Stimulated activated CD8-positive, alpha-beta memory T cell treated with anti-CD3 and anti-CD28 coated beads, Interleukin-7, amount 100 ng/mL, for 24 hours (primary cell): ENCODE data around the gene TLK1.
A peak's percentile ranks its signal among the peaks of the same experiment; 100 is the strongest.

Experiments
- DNase-seq: peaks from one replicate; pipeline ENCODE4 v3.0.0-alpha.2; 2020; ENCODE audit warnings: low read depth

Gene TLK1

DNA sequence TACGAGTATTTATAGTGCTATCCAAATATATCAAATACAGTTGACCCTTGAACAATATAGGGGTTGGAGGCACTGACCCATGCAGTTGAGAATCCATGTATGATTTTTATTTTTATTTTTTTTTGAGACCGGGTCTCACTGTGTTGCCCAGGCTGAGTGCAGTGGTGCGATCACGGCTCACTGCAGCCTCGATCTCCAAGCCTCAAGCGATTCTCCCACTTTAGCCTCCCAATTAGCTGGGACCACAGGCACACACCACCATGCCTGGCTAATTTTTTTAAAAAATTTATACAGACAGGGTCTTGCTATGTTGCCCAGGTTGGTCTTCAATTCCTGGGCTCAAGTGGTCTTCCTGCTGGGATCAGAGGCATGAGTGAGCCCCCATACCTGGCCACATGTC lies 161.0 kb downstream of the TLK1 start:
- DNase-seq, result no peak

DNA sequence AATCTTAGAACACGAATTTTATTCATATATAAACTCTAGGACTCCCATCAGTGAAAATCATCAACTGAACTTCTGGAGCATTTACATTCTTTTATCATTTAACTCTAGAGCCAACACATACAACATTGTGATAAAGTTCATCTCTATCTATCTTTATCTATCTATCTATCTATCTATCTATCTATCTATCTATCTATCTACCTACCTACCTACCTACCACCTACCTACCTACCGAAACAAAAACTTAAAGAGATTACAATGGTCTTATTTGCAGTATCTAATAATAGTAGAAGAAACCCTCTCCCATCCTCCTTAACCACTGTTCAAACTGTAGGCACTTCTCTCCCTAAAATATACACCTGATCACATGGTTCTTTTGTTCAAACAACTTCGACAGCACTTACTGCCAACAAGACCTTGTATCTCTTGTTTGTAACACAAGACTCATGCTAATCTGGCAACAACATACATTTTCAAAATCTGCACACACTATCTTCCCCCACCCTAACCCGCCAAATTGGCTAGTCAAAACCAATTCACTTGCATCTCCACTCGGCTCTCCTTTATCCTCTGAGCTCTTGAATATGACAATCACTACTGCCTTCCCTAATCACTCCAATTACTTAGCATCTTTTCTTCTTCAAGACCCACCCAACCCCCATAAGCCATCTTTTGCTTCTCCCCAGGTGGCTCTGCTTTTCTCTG lies 162.6 kb downstream of the TLK1 start:
- no peak for DNase-seq

DNA sequence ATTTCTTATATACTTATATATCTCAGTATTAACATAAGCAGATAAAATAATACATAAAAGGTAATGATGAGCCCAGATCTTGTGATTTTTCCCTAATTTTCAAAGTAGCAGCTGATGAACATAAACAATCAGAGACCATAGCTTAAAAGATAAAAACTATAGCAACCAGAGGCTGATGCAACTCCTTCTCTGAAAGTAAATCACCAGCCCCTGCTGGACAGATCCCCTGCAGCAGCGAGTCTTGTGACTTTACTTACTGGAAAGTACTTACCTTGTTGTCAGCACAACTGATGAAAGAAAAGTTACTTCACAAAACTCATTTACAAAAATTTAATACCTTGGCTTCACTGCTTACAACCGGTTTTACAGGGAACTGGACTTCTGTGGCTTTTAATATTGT lies 164.4 kb downstream of the TLK1 start:
- DNase-seq, result no peak

DNA sequence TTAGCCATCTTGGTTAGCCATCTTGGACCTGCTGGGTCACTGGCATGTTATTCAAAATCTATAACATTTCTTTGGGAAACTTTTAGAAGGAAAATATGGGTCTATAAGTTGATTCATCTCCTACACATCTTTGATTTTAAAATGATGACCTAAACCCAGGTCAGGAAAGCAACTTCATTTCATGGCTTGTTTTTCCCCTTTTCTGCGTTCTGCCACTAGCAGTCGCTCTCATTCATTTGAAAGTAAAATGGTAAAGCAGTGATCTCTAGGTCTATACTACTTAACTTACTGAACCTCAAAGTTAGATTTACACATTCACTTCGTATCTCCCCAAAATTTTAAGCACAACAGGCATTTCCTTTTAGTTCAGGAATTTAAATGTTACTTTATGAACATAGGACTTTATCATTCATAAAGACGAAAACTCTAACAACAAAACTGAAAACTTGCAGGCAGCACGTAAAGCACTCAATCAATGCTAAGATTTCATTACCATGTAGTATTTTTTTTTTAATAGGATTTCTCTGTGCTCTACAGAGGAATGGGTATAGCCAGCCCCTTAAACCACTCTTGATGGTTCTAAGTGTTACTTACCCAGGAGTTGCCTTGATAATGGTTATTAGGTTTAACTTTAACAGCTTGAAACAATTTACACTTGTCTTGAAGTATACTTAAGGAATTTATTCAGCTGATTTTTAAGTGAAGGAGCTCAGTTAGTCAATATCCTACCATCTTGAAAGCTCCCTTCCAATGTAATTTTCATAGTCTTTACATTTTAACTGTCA lies 169.1 kb downstream of the TLK1 start:
- no peak for DNase-seq

DNA sequence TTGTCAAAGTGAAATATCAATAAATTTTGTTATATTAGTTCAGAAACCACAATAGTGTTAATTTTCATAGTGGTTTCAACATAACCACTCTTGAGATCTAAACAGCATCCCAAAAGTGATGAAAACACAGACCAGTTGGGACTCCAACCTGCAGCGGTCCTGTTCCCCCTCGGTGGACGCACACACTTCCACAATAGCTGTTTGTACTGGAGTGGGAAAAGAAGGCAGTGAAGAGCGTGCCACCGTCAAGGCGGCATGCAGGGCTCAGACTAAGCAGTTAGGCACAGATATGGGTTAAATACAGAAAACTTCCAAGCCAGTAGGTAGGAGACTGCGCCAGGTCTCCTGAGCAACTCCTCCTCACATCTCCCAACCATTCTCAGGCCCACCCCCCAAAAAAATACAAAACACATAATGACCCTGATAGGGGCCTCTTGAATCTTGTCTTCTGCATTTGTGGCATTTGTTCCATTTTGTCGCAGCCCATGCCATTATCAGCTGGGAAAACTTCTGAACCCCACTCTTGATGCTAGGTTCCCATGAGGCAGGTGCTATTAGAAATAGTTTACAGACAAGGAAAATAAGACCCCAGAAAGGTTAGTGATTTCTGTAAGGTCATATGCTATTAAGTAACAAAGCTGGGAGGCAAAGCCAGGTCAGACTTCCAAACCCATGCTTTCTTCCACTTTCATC lies 174.0 kb downstream of the TLK1 start:
- no peak for DNase-seq

DNA sequence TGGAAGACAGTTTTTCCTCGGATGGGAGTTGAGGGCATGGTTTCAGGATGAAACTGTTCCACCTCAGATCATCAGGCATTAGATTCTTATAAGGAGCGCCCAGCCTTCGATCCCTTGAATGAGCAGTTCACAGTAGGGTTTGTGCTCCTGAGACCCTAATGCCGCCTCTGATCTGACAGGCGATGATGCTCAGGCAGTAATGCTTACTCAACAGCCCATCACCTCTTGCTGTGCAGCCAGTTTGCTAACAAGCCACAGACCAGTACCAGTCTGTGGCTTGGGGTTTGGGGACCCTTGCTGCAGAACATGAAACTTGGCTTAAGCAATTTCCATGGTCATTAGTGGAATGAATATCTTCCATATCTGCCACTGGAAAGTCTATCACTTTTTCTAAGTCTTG lies 175.3 kb downstream of the TLK1 start:
- DNase-seq, result no peak

DNA sequence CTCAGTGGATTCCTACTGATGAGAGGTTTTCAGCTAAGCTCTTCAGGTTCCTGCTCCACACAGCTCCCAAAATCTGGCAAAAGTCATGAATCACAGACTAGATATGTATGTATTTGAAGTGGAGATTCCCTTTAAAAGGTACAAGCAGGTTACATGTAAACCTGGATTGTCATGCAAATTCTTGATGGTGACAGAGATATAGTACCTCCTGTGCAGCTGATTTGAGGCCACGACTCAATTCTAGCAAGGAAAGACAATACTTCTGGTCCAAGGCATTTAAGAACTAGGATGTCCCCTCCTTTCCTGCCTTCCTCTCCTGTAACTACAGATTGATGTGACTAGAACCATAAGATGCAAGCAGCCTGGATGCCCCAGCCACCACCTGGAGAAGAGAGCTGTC lies 176.6 kb downstream of the TLK1 start:
- DNase-seq, result no peak

DNA sequence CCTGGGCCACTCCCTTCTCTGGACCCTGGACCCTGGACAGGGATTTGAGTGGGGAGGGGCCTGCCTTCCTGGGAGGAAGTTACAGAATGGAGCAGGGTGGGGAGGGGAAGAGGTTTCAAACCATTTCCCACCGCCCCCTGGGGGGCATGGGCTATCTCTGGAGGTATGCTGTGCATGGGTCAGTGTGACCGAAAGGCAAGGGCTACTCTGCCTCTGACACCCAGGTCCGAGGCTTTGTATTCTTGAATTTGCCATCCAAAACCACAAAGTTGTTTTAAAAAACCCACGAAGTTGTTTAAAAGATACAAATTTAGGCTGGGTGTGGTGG lies 184.8 kb downstream of the TLK1 start:
- DNase-seq, result no peak

DNA sequence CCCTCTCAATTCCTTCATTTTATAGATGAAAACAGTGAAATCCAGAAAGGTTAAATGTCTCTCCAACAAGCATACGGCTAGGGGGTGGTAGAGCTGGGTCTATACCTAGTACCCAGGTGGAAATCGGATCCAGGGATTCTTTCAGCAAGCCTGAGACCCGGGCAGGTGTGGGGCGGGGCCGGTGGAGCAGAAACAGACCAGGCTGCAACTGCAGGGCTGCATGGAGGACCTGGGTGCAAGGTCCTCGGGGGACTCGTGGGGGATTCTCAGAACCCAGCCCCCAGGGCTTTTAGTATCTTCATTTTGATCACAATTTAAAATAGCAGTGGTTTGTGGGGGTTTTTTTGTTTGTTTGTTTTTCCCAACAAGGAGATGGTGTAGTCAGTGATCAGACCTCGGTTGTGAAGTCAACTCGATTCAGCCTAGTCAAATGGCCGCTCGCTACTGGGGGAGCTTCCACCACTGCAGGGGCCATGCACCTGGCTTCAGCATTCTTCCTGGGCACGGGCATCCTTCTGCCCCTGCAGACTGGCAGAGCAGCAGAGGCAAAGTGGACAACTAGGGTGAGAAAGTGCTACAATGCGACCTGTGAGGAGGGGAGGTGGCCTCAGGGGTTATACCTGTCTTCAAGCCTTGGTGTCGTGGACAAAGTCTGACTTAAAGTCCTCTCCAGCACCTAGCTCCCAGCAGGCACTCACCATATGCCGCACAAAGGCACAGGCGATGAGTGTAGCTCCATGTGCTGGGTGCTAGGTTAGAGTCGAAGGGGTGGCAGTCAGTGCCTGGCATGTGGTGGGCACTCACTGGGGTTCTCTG lies 185.4 kb downstream of the TLK1 start:
- no peak for DNase-seq

DNA sequence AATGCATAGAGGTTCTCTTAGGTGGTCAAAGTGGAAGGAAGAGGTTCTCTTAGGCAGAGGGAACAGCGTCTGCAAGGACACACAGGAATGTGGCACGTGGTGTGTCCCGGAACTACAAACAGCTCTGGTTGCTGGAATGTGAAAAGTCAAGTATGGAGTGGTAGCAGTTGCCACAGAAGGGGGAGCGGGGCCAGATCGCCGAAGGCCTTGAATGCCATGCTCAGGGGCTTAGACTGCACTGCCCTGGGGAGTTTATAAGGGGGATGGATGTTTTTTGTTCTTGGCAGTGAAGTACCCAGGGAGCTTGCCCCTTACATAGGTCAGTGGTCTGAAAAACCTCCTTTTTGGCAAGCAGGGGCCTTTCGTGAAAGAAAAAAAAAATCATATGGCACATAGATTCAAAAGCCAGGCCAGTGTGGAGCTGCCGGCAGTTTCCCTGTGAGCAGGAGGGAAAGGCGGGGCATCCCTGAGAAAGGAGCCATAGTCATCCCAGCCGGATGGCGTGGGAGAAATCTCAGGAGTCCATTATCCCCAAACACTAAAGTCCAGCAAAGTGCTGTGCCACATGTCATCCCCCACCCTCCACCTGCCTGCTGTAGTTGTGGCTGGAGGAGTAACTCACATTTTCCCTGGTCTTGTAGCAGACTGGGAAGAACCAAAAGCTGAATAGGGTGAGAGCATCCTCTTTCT lies 186.2 kb downstream of the TLK1 start:
- DNase-seq, result no peak

DNA sequence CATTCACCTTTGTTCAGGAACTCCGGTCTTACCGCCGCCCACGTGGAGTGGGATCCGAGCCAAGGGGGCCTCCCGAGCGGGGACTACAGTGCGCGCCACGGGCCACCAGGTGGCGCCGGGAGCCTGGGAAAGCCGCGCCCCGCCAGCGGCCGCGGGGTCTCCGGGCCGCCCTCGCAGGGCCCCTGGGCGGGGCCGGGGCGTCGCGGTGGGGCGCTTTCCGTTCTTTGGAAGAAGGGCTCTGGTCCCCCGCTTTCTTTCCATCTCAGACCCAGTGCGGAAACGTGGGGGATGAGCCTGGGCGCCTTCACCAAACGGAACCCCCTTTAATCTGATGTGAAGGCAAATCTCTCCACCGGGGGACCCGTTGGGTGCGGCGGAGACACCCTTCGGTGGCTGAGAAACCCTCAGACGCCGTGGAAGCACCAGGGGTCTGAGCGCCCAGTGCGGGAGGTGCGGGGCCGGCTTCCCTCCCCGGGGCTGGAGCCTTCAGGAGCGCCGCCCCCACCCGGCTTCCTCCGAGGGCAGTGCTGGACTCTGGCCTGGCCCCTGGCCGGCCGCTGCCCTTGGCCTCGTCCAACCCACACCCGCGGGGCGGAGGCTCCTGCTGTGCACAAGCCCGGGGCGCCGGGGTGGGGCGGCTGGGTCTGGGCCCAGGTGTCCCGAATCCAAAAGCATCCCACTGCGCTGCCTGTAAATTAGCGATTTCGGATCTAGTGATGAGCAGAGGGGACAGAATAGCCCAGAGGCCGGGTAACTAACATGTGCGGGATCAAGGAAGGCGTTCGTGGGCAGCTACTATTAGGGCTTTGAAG lies 187.0 kb downstream of the TLK1 start:
- DNase-seq, result peak; percentile 77

DNA sequence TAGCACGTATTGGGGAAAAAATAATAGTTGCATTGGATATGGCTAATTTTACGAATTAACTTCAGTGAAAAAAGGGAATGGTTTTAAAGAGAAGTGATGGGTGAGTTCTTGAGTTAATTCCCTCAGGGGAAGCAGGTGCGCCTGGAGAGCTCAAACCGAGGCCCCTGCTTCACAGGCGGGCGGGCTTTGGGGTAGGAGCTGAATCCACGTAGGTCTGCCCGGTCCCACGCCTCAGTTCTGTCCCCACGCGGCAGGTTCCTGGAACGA lies 187.5 kb downstream of the TLK1 start:
- DNase-seq, result no peak

DNA sequence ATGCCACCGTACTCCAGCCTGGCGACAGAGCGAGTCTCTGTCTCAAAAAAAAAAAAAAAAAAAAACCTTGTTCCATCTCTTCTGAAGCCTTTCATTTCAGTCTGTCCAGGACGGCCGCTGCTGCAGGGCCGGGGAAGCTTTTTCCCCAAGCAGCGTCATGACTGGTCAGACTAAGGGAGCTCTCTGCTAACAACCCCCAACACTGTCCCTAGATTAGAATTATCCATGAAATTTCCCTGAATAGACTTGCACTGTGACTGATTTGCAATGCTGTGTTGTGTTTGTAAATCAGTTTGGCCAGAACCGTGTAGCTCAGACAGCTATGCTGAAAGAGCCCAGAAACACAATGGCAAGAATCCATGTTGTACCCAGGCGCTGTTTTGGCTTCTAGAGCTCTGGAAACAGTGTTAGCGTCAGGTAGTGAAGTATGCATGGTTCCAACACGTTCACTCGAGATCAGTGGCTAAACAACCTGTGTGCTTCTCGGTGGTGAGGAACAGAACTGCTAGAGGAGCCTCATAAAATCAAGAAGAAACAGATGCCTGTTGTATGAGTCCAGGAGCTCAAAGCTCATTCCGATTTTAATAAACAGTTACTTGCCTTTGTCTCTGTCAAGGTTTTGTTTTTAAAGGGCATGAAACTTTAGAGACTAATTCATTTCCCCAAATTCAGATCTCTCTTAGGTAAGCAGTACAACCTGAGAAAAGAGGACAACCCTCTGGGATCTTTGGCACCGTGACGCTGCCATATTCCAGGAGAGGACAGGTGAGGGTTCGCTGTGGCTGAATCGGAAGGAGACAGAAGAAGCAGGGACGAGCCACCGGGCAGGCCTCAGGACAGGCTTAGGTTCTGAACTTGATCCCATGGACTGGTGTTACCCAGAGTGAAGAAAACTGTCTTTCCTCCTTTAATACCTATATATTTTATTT lies 188.1 kb downstream of the TLK1 start:
- DNase-seq, result no peak

DNA sequence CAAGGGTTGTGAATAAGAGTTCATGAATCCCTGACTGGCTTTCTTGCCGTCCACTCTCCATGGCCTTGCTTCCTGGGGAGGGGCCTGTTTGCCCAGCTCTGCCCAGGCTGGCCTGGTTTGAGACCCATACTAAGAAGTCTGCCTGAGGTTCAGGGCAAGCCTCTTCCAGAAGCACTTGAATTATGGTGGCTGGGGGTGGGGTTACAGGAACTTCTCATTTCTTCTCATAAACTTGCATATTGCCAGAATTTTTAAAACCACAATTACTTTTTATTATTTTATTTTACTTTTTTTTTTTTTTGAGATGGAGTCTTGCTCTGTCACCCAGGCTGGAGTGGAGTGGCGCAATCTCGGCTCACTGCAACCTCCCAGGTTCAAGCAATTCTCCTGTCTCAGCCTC lies 189.6 kb downstream of the TLK1 start:
- DNase-seq, result no peak

DNA sequence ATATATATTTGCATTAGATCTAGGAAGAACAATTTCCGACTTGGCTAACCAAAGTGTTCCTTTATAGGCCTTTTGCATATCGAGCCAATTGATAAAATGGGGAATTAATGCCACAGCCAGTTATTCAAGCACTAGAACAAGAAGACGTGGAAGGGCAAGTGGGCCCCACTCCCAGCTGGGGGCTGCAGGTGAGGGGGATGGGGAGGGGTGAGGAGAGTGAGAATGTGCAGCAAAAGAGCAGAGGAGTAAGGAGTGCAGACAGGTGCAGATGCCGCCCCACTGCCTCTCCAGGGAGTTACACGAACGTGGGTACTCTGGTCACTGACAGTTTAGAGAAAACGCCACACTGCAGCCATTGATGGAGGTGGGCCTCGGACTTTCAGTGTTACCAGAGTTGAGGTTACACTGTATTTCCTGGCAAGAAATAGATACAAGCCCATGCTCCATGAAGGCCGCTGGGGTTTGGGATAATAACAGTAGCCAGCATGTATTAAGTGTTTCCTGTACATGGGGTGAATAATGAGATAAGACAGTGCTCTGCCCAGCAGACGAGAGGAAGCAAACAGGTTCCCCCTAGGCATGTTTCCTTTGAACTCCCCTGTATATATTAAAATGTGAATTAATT lies 190.7 kb downstream of the TLK1 start:
- no peak for DNase-seq

DNA sequence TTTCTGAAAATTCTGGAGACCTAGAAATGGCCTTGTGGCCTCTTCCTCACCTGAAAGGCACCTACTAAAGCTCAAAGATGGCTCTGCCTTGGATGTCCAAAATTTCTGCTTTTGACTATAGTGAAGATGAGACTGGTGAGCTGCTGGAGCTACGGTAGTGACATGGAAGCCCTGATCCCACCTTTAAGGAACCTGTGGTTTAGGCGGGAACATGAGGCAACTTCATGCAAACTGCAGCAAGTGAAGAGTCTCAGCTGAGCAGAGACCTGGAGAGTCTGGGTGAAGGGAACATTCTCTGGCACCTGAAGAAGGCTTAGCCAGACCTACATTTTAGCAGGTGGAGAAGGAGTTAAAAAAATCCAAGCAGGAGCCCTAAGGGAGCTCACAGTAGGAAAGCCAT lies 191.7 kb downstream of the TLK1 start:
- no peak for DNase-seq

DNA sequence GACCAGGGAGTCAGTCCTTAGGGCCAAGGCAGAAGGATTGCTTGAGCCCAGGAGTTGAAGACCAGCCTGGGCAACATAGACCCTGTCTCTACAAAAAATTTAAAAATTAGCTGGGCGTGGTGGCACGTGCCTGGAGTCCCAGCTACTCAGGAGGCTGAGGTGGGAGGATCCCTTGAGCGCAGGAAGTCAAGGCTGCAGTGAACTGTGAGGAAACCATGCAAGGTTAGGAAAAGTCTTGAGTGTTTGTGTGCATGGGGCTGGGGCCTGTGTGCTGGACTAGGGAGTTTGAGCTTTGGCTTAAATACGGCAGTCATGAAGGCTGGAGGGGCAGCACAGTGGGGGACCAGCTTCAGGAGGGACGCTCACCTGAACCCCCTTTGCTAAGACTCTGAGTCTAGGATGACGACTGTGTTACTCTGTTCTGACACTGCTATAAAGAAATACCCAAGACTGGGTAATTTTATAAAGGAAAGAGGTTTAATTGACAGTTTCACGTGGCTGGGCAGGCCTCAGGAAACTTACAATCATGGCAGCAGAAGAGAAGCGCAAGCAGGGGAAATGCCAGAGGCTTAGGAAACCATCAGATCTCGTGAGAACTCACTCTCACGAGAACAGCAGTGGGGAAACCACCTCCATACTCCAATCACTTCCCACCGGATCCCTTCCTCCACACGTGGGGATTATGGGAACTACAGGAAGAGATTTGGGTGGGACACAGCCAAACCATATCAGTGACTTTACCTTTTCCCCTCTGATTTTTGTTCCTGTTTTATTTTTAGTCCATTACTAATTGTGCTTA lies 192.3 kb downstream of the TLK1 start:
- DNase-seq, result no peak

DNA sequence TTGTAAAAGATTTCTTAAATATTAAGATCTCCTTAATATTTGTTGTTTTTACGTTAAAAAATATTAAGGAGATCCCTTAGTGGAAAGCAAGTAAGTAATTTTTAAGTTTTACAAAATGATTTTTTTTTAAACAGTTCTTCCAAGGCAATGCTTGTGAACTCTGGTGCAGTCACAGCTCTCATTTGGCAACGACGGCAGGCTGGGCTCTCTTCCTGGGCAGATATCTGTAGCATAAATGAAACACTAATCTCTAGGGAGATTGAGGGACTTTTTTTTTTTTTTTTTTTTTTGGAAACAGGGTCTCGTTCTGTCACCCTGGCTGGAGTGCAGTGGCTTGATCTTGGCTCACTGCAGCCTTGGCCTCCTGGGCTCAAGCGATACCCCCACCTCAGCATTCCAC lies 193.1 kb downstream of the TLK1 start:
- DNase-seq, result no peak
